GM21367 (cell line): ENCODE data around the gene GALNT7.
A peak's percentile ranks its signal among the peaks of the same experiment; 100 is the strongest.

Experiments
- ATAC-seq: cut with Tn5 transposase; IDR thresholded peaks from one replicate; pipeline ENCODE4 v1.9.1; 2021; ENCODE audit not compliant: unreplicated experiment

Gene GALNT7

DNA sequence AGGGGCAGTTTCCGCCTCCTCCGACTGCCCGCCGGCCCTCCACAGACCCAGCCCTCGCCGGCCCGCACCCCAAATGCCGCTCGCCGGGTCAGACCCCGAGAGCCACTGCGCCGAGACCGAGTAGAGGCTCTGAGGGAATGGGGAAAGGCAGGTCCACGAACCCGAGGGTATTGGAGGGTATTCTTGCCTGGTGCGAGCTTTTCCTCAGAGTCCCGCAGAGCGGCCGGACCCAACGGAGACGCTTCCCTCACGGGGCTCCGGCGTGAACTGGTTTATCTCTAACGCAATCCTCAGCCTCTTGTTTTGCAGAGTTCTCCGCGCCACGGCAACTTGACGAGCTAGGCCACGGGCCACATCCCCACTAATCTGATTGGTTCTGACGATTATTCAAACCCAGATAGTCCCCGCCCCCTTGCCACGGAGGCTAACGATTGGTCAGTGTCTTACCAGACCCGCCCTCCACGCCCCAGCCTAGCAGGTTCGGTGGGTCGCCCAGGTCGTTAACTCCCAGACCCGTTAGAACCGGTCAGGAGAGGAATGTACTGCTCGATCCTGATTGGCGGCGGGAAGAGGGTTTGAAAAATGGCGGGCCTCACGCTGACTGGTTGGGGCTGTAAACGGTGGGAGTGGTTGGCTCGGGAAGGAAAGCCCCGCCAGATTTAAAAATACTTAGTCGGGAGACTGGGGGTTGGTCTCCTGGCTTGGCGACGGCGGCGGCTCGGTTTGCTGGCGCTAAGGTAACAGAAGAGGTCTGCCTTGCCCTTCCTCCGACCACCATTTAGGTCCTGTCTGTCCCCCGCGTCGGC is 165.7 kb downstream of the GALNT7 start, which contains the start of gene HMGB2:
Gene HMGB2, minus strand, starts transcription at position 274 of the 806 bp plus-strand sequence. CDS start 709 bp downstream, outside the sequence.
- peak; percentile 94 for ATAC-seq

DNA sequence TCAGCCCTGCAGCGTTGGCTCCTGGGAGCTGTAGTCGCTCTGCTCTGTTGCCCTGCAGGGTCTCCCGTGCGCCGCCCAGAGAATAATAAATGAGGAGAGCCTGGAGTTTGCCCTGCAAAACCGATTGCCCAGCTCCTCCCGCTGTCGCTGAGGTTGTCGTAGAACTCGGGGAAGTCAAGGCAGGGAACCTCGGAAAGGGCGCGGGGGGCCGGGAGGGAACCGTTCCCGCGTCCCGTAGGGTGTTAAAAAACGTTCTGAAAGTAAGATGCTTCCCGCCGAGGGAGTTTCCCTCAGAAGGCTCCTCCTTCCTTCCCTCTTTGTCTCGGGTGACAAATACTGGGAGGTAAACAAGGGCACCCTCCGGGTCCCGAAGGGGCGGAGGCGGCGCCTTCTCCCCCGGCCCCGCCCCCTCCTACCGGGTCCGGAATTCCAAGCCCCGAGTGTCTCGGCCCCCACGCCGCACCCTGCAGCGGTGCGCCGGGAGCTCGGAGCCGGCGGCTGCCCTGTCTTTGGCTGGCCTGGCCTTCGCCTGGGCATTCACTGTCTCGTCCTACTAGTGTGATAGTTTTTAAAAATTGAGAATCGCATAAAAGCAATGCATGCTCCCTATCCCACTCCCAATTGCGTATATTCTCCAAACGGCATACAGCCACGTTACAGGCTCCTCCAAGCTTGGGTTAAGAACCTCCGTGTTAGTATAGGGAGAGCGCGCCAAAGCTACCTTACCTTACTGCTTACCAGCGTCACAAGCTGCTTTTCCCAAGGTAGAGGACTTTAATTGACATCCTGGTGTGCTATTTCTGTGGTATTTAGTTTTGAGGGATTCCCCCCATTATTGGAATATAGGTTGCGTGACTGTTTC is 166.5 kb downstream of the GALNT7 start:
- ATAC-seq: peak; percentile 34

DNA sequence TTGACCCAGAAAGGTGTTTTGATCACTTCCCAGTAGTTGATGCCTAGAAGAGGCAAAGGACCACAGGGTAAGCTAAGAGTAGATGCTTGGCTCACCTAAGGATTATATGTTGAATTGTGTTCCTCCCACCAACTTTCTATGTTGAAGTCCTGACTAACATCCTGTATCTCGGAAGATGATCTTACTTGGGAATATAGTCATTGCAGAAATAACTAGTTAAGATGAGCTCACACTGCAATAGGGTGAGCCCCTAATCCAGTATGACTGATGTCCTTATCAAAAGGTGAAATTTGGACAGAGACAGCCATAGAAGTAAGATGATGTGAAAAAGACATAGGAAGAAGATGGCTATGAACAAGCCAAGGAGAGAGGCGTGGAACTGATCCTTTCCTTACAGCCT is 168.9 kb downstream of the GALNT7 start:
- ATAC-seq: no peak

DNA sequence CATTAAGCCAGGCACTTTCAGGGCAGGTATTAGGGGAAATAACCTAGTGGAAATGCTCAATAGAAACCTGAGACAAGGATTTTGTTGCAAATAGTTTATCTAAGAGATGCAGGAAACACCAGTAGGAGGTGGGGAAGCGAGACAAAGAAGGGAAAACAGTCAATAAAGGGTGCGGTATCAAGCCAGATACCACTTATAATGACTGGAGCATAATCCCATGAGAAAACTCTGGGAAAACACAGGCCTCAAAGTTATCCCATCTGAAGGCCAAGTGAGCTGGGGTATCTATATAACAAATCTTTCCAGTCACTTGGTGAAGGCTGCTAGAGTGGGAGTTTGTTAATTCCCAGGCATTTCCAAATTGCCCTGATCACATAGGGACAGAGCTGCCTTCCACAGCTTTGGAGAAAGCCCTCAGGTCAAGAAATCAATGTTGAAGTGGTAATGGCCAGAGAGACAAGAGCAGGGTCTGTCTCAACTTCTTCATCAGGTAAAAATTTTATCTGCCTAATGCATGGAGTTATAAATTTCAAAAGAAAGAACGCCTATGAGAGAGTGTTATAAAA is 175.3 kb downstream of the GALNT7 start:
- no peak for ATAC-seq

DNA sequence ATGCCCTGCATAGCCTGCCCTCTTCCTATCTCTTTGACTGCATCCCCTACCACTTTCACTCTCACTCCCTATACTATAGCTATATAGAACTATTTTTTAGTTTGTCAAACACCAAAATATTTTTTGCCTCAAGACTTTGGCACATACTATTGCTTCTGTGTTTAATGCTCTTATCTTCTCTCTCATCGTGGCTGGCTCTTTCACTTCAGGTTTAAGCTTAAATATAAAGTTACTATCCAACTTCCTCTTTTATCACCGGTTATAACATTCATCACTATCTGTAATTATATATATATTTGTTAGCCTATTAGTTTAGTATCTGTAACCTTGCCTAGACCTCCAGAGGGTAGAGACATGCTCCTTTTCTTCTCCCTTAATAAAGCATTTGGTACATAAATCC is 177.0 kb downstream of the GALNT7 start:
- no peak for ATAC-seq

DNA sequence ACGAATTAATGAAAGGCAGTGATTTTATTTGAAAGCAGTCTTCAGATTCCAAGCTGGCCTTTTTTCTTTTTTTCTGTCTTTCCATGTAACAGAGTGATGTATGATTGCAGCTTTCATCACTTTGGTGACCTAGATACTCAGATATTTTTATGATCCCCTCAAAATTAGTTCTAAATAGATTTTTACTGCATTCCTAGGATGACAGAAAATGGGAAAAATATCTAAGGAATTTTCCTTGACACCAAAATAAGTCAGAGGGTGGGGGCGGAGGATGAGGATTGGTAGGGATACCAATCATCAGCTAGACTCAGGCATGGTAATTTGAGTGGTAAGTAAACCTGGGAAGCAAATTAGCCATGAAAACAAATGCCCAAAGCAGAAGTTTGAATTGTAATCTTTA is 177.5 kb downstream of the GALNT7 start:
- no peak for ATAC-seq

DNA sequence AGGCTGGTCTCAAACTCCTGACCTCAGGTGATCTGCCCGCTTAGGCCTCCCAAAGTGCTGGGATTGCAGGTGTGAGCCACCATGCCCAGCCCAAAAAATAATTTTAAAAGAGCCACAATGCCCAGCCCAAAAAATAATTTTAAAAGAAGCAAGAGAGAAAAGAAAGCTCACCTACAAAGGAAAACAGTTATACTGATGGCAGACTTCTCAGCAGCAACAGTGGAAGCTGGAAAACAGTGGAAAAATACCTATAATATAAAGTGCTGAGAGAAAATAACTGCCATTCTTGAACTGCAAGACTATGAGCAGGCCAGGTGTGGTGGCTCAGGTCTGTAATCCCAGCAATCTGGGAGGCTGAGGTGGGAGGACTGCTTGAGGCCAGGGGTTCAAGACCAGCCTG is 178.9 kb downstream of the GALNT7 start:
- ATAC-seq: no peak

DNA sequence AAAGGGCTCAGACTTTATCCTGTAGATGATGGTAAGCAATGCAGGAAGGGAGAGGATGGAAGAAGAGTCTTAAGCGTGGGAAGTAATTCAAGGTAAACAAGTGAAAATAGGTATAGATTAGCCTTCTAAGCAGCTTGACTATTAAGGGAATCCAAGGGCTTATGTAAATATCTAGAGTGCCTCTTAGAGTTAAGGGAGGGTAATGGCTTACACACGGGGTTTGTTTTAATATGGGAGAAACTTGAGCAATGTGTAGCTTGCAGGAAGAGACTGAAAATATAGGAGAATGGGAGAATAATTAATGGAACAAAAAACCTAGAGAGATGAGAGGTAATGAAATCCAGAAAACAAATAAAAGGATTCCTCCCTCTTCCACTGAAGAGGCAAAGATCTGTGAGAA is 189.3 kb downstream of the GALNT7 start:
- ATAC-seq: no peak

DNA sequence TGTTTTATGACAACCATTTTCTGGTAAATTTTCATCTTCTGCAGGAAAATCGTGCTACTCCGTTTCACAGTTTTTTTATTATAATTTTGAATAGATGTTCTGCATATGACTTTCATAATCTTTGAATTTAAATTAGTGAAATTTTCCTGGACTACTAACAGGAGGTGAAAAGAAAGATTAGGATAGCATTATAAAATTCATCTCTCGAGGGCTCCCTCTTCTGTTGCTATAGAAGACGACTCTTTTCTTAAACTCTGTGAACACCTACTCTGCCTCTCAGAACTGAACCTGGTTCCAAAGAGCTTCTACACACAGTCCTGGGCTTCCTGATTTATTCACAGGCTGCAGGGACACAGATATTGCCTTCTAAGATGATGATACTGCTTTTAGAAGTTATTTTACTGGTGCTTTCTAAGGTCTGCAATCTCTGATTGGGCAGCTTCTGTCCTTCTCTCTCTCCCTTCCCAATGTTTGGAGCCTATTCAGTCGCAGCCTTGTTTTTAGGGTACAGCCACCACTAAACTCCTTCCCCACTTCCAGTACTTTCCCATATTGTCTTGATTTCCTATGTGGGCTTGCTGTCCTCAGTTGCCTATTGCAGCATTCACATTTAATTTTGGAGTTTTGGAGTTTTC is 192.1 kb downstream of the GALNT7 start:
- no peak for ATAC-seq

DNA sequence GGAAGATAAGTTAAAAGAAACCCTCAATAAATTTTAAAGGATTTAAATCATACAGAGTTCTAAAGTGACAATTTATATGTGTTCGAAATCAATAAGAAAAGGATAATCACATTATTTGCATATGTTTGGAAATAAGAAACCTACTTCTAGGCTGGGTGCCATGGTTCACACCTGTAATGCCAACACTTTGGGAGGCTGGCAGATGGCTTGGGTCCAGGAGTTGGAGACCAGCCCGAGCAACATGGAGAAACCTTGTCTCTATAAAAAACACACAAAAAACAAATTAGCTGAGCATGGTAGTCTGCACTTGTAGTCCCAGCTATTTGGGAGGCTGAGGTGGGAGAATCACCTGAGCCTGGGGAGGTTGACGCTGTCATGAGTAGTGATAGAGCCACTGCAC is 194.1 kb downstream of the GALNT7 start:
- no peak for ATAC-seq

DNA sequence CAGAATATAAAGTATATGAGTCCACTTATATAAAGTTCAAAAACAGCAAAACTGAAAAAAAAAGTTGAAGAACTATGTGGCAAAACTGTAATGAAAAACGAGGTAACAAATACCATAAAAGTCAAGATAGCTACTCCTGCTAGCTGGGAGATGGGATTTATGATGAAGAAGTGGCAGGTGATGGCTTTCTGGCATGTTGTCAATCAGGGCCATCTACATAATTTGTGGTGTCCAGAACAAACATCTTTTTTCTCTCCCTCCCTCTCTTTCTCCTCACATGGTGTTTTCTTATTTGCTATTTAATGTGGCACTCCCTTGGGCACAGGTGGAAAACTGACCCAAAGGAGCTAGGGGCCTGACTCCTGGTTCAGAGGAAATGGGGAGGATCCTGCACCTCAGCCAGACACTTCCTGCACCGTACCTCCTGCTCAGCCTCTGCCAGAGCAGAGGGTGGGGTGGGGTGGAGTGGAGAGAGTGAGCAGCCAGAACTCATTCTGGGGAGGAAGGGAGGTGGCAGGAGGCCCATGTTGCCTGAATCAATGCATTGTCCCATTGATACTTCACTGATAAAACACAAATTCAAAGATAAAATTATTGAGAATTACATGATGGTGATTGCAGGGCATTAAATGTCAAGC is 196.9 kb downstream of the GALNT7 start:
- ATAC-seq: no peak

DNA sequence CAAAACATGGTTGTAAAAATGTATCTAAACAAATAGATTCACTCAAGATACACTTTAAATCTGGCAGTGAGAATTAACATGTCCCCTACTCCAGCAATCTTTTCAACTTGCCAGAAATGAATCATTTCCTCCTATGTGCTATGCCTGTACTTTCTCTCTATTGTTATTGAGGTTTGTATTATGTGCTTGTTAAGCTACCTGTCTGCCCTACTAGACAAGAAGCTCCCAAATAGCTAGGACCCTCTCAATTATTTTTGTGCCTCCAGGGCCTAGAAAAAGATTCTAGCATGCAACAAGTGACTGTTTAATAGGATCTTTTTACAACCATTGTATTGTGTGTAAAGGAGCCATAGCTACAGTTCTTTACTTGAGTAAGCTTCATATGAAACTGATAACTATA is 198.7 kb downstream of the GALNT7 start:
- peak; percentile 23 for ATAC-seq

DNA sequence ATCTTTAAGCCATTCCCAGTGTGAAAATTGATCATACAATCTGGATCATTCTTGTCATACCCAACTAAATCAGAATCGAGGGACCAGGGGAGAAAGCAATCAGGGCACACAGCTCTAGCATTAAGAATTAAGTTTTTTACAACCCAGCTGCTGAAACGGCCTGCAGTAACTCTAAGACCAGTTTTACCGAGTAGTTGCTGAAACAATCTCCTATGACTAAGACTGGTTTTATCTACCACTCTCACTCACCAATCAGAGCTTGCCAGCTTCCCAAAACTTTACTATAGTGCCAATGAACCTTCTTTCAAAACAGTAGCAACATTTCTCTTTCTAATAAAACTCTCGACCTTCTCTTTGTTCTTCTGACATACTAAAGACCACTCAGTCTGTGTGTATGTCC is 199.3 kb downstream of the GALNT7 start:
- no peak for ATAC-seq

DNA sequence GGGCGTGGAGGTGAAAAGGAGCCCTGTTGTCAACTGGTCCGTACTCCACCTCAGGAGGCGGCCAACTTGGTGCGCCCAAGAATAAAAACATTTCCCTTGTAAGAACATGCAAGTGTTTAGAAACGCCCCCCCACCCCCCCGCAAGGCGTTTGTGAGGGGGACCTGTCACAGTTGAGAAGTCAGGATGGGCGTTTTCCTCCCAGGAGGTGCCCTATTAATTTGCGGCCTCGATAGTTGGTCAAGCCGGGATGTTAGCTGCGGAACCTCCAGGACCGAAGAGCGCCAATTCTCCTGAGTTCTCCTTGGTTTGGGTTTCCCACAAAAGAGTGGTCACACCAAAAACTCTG is 201.5 kb downstream of the GALNT7 start:
- peak; percentile 1 for ATAC-seq

DNA sequence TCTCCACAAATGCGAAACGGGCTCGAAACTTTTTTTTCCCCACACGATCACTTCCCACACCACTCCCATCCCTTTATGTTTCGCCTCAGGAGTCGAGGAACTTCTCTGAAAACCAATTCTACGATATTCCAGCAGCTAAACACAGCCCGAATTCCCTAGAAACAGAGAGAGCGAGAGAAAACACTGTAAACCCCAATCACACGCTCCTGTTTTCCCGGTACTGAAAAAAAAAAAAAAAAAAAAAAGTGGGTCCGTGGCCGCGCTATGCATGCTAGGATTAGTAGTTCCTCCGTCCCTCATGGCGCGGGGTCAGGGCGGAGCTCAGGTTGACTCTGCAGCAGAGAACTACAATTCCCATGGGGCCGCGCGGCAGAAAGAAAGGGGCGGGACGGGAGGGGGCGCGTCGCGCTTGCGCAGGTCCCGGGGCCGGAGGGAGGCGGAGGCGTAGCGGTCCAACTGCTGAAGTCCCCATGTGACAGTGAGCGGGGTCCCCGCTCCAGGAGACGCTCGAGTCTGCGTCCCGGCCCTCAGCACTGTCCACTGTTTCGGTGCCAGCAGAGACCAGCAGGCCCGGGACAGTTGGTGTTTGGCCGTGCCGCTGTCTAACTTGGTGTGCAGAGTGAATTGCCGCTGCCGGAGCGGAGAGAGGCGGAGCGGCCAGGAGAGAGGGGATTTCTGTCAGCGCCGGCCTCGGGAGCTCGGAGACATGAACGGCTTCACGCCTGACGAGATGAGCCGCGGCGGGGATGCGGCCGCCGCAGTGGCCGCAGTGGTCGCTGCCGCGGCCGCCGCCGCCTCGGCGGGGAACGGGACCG is 202.1 kb downstream of the GALNT7 start, which contains the start of gene SAP30:
Gene SAP30, plus strand, starts transcription at position 478 of the 815 bp plus-strand sequence. Its CDS starts 229 bp downstream, at position 707.
- peak; percentile 67 for ATAC-seq

DNA sequence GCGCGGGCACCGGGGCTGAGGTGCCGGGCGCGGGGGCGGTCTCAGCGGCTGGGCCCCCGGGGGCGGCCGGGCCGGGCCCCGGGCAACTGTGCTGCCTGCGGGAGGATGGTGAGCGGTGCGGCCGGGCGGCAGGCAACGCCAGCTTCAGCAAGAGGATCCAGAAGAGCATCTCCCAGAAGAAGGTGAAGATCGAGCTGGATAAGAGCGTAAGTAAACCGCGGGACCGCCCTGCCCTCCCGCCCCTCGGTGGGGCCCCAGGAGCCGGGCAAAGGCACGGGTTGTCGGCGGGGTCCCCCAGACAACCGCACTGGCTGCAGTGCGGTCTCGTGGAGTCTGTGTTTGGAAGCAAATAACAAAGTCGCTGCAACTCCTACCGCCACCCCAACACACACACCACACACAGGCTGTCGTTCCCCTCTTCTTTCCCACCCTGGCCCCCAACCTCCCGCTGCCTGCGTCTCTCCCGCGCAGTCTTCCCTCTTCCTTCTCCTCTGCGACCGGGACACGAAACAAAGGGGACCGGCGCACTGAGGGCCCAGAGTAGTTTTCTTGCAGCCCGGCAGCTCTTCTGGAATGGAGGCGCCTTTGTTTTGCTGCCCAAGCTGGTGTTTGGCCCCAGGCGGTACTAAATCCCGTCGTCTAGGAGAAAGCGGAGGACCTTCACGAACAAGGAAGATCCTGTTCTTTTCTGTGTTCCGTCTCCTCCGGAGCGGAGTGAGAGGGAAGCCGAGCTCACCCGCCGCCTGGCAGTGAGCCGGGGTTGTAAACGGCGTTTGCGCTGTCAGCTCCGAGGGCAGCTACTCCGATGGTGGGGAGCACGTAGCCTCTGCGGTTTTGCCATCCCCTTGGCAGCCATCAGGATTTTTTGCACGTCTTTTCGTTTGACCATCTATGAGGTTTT is 202.9 kb downstream of the GALNT7 start:
- ATAC-seq: peak; percentile 12
